C4-2B (cell line): ENCODE results near the gene CDC14A.
"Not testable (repeated sequence)": the region's sequence is repeated elsewhere in the genome, so short reads cannot be mapped to it uniquely, and the experiment has no call there.

Experiments used
- H3K27ac ChIP-seq: fragments of 450-650 bp; 2 replicates; pipeline ENCODE4 v1.5.1; 2017
- ZFX ChIP-seq: fragments of 450-650 bp; IDR thresholded peaks from 2 replicates; pipeline ENCODE4 v1.6.1; 2017
- TF ChIP-seq, protein P1 (sequence below): fragments of 450-650 bp; conservative IDR thresholded peaks from 2 replicates; pipeline ENCODE4 v1.5.1; 2017; ENCODE audit warnings: mild to moderate bottlenecking

Gene CDC14A

DNA sequence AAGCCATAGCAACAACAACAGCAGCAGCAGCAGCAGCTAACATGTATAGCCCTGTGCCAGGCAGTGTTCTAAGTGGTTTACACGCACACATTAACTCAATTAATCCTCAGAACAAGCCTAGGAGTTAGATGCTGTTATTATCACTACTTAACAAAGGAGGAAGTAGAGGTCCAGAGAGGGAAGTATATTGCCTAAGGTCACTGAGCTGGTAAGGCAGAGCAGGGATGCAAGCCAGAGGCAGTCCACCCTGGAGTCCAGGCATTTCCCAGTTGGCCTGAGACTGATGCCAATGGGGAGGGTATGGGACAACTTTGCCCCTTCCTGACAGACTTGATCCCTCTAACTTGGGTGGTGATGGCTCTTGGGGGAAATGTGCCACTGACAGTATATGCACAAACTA lies 6.8 kb downstream of the CDC14A start:
- H3K27ac ChIP-seq, result no peak overlapping the region
- no peak for TF ChIP-seq ZFX
- TF ChIP-seq, protein P1, sequence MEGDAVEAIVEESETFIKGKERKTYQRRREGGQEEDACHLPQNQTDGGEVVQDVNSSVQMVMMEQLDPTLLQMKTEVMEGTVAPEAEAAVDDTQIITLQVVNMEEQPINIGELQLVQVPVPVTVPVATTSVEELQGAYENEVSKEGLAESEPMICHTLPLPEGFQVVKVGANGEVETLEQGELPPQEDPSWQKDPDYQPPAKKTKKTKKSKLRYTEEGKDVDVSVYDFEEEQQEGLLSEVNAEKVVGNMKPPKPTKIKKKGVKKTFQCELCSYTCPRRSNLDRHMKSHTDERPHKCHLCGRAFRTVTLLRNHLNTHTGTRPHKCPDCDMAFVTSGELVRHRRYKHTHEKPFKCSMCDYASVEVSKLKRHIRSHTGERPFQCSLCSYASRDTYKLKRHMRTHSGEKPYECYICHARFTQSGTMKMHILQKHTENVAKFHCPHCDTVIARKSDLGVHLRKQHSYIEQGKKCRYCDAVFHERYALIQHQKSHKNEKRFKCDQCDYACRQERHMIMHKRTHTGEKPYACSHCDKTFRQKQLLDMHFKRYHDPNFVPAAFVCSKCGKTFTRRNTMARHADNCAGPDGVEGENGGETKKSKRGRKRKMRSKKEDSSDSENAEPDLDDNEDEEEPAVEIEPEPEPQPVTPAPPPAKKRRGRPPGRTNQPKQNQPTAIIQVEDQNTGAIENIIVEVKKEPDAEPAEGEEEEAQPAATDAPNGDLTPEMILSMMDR, result no peak

DNA sequence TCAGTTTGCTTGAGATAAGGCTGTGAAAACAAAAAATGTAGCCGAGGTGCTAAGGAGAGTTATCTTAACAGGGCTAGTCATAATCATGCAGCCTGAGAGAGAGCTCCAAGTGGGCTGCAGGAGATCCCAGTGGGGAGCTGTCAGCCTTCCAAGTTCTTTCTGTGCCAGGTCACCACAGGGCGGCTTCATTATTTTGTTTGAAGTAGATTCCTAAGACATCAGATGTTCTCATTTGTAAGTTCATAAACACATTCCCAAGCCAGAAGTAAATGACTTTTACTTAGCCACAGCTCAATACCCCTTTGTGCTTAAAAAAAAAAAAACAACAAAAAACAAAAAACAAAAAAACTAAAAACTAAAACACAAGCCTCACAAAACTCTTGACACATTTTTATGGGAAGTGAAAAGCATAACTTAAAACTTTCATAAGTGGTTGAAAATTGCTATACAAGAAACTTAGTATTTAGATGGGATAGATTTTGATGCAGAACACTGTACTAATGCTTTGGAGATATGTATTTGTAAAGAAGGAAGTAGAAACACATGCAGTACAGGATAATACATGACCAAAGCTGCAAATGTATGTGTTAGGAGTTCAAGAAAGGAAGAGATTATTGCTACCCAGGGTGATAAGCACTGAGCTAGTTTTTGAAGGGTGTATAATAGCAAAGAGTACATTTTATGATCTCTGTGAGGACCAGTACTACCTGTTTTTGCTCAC lies 8.6 kb downstream of the CDC14A start:
- H3K27ac ChIP-seq, result no peak overlapping the region
- TF ChIP-seq, protein P1, result no peak
- no peak for TF ChIP-seq ZFX

DNA sequence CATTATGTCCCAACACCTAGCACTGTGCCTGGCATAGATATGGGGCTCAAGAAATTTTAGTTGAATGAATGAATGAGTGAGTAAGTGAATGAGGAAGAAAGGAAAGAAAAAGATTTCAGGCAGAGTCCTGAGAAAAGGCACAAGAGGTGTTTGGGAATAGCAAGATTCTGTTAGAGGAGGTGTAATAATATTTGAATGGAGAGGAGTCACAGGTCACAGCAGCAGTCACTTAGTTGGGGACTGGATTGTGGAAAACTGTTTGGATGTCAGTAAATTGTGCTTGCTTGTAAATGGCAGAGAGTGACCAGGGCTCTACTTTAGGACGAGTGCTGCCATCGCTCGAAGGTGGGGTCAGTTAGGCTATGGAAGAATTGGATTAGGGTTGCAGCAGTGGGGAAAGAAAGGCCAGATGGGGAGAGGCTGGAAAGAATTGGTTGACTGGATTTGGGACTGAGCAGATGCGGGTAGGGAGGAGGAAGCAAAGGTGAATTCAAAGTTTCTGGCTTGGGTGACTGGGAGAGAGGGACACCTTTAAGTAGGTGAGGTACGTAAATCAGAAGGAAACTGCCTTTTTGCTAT lies 9.3 kb downstream of the CDC14A start:
- TF ChIP-seq ZFX, result no peak
- TF ChIP-seq, protein P1, result no peak
- no peak overlapping the region for H3K27ac ChIP-seq

DNA sequence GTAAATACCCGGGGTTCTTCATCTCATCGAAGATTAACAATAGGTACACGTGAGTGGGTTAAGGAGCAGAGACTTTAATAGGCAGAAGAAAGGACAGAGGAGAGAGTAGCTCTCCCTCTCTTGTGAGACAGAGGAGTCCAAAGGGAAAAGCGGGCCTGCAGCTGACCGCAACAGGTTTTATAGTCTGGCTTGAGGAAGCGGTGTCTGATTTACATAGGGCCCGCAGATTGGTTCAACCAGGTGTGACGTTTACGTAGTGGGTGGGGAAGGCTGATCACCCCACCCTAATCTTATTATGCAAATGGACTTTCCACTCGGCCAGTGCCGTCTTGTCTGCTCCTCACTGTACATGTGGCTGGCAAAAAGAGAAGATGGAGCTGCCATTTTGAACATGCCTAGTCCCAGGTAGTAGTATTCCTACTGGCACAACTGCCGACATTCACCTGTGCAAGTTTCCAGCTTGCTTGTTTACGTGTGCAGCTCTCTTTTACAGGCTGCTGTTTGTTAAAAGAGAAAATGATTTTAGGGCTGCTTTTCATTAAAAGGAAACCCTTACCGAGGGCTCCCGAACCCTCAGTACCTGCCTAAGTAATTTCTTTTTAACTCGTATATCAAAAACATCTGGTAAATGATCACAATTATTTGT lies 10.6 kb downstream of the CDC14A start:
- H3K27ac ChIP-seq, result no peak overlapping the region
- TF ChIP-seq ZFX, result no peak
- TF ChIP-seq, protein P1, result no peak

DNA sequence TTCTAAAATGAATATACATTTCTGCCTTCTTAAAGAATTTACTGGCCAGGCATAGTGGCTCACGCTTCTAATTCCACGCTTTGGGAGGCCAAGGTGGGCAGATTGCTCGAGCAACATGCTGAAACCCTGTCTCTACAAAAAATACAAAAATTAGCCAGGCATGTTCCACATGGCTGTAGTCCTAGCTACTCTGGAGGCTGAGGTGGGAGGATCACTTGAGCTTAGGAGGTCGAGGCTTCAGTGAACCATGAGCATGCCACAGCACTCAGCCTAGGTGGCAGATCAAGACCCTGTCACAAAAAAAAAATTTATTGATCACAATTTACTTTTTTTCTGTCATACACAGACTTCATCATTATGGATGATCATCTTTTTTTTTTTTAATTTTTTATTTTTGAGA lies 11.5 kb downstream of the CDC14A start:
- TF ChIP-seq, protein P1, result no peak
- no peak for TF ChIP-seq ZFX
- H3K27ac ChIP-seq, result no peak overlapping the region

DNA sequence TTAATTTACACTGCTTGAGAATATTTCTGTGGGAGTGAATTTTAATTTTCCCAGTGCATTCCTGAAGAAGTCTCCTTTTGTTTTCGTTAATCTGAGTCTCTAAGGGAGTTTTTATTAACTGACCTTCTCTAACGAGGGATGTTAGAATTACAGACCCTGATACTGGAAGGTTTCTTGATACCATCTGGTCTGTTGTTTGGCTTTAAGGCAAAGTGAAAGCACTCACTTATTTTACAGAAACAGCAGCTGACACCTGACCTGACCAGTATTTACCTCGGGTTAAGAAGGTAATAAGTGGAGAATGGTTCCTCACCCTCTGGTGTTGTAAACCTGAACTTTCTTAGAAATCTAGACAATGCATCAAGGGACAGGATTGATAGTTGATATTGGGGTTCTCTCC lies 12.4 kb downstream of the CDC14A start:
- no peak overlapping the region for H3K27ac ChIP-seq
- TF ChIP-seq ZFX, result no peak
- TF ChIP-seq, protein P1, result no peak

DNA sequence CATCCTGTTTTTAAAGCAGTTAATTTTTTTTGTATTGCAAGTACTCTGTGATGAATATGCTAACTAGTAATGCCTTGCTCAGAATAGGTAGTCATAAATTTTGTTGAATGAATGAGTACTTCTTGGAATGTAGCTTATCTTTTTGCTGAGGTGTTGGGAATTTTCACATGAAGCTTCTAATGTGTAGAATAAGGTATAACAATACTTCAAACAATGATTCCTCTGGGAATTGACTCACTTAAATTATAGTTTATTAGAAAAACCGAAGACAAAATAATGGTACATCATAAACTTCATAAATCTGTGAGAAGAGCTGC lies 13.9 kb downstream of the CDC14A start:
- TF ChIP-seq ZFX, result no peak
- TF ChIP-seq, protein P1, result no peak
- no peak overlapping the region for H3K27ac ChIP-seq

DNA sequence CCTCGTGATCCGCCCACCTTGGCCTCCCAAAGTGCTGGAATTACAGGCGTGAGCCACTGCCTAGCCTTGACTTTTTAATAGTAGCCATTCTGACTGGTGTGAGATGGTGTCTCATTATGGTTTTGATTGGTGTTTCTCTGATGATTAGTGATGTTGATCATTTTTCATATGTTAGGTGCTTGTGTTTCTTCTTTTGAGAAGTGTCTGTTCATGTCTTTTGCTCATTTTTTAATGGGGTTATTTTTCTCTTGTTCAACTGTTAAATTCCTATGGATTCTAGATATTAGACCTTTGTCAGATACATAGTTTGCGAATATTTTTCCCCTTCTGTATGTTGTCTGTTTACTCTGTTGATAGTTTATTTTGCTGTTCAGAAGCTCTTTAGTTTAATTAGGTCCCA lies 17.0 kb downstream of the CDC14A start:
- not testable (repeated sequence) for H3K27ac ChIP-seq

DNA sequence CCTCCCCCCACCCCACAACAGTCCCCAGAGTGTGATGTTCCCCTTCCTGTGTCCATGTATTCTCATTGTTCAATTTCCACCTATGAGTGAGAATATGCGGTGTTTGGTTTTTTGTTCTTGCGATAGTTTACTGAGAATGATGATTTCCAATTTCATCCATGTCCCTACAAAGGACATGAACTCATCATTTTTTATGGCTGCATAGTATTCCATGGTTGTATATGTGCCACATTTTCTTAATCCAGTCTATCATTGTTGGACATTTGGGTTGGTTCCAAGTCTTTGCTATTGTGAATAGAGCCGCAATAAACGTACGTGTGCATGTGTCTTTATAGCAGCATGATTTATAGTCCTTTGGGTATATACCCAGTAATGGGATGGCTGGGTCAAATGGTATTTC lies 21.6 kb downstream of the CDC14A start:
- H3K27ac ChIP-seq, result not testable (repeated sequence)

DNA sequence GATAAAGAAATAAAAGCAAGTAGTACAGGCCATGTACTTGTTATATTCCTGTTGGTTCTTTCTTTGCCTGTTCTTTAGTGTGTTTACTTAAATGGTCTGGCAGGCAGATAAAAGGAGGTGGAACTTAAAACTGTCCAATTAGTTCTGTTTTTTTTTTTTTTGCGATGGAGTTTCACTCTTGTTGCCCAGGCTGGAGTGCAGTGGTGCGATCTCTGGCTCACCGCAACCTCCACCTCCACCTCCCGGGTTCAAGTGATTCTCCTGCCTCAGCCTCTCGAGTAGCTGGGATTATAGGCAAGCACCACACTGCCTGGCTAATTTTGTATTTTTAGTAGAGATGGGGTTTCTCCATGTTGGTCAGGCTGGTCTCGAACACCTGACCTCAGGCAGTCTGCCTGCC lies 24.6 kb downstream of the CDC14A start:
- H3K27ac ChIP-seq, result not testable (repeated sequence)
